HCT116 (cell line): ENCODE data around the gene MAGOH. TPM values are rescaled to one million over a fixed set of nuclear protein-coding genes. Genes with fewer than 3 reads are reported as not detected.

Experiments
- ATAC-seq: fragments of 200-7000 bp; cut with Tn5 transposase; 2 replicates; pipeline ENCODE4 v1.9.1; 2020; ENCODE audit warnings: mild to moderate bottlenecking, moderate library complexity
- BruUV-seq: library from RNA; stranded (reverse); fragments of 400-500 nt; replicated peaks from 2 replicates; lab custom pipeline; 2021; lab: Mats Ljungman, UMichigan
- CTCF ChIA-PET: fragments of 300-600 bp; sonication (Branson Sonifier 250); formaldehyde crosslinking; loops from one replicate; lab custom pipeline; 2021; ENCODE audit warnings: antibody characterized with exemption; lab: Charles Lee
- POLR2A ChIA-PET: fragments of 300-600, 350-600 bp; sonication (Branson Sonifier 250); formaldehyde crosslinking; loops from one replicate; lab custom pipeline; 2021; ENCODE audit warnings: antibody characterized with exemption; lab: Charles Lee
- RAD21 ChIA-PET, 2 experiments: fragments of 300-600 bp; sonication (Branson Sonifier 250); formaldehyde crosslinking; loops; one replicate each; lab custom pipeline; 2023; ENCODE audit warnings: low total read pairs in 2 of 2; ENCODE audit not compliant: uncharacterized antibody in 2 of 2, unreplicated experiment in 2 of 2, low non-redundant PET in 1 of 2; lab: Charles Lee
- DNase-seq: peaks from one replicate; pipeline ENCODE4 v3.0.0-alpha.2; 2010; ENCODE audit warnings: low read depth, low spot score
- H2AFZ ChIP-seq: fragments of 200-600 bp; shearing (Covaris generic), sonication (generic); 2 replicates; pipeline ENCODE4 v1.6.1; 2017; ENCODE audit warnings: low read depth, mixed run types, mixed read lengths, antibody characterized with exemption, low read length; ENCODE audit not compliant: poor library complexity, severe bottlenecking
- H3K27ac ChIP-seq: 2 replicates; pipeline ENCODE4 v1.5.1; 2012; ENCODE audit warnings: low read depth, low read length
- H3K27me3 ChIP-seq: fragments of 200-600 bp; sonication (generic); 2 replicates; pipeline ENCODE4 v1.6.1; 2016; ENCODE audit warnings: mixed run types, low read length, mixed read lengths; ENCODE audit not compliant: insufficient read depth
- H3K36me3 ChIP-seq, 2 experiments: fragments of 200-500 bp in 1 of 2; fragments of 200-600 bp in 1 of 2; sonication (Bioruptor generic) in 1 of 2; sonication (generic) in 1 of 2; 2 replicates each; pipeline versions ENCODE4 v1.5.1 to v1.6.1; 2014 to 2016; ENCODE audit warnings: low read length in 2 of 2, inconsistent platforms in 1 of 2, mixed read lengths in 1 of 2, mixed run types in 1 of 2; ENCODE audit not compliant: insufficient read depth in 2 of 2, control insufficient read depth in 1 of 2
- H3K4me1 ChIP-seq, 2 experiments: fragments of 200-600 bp in 1 of 2; sonication (generic) in 1 of 2; 2 replicates each; pipeline versions ENCODE4 v1.5.1 to v1.6.1; 2012 to 2017; ENCODE audit warnings: low read length in 2 of 2, inconsistent platforms in 1 of 2, mild to moderate bottlenecking in 1 of 2, mixed read lengths in 1 of 2, mixed run types in 1 of 2, moderate library complexity in 1 of 2; ENCODE audit not compliant: insufficient read depth in 2 of 2, control insufficient read depth in 1 of 2
- H3K4me2 ChIP-seq: fragments of 200-600 bp; sonication (generic); 2 replicates; pipeline ENCODE4 v1.6.1; 2017; ENCODE audit warnings: mixed run types, low read length, mixed read lengths
- H3K4me3 ChIP-seq, 2 experiments: fragments of 200-600 bp in 1 of 2; sonication (generic) in 1 of 2; replicated peaks in 1 of 2; 2 replicates each; pipeline ENCODE4 v1.5.1; 2011 to 2016; ENCODE audit warnings: low read length in 2 of 2, control low read depth in 1 of 2, low read depth in 1 of 2, mild to moderate bottlenecking in 1 of 2, mixed read lengths in 1 of 2, mixed run types in 1 of 2
- H3K79me2 ChIP-seq: fragments of 200-600 bp; sonication (generic); 2 replicates; pipeline ENCODE4 v1.6.1; 2017; ENCODE audit warnings: mild to moderate bottlenecking, mixed run types, low read length, moderate library complexity, mixed read lengths; ENCODE audit not compliant: insufficient read depth
- H3K9ac ChIP-seq: fragments of 200-600 bp; sonication (generic); 2 replicates; pipeline ENCODE4 v1.6.1; 2016; ENCODE audit warnings: low read length, mixed read lengths
- H3K9me2 ChIP-seq: fragments of 200-600 bp; sonication (generic), shearing (Covaris generic); 2 replicates; pipeline ENCODE4 v1.6.1; 2017; ENCODE audit warnings: mixed run types, mild to moderate bottlenecking, moderate library complexity; ENCODE audit not compliant: insufficient read depth
- H3K9me3 ChIP-seq, 2 experiments: fragments of 200-500 bp in 1 of 2; fragments of 200-600 bp in 1 of 2; sonication (Bioruptor generic) in 1 of 2; sonication (generic) in 1 of 2; 2 replicates each; pipeline ENCODE4 v1.6.1; 2014 to 2017; ENCODE audit warnings: low read length in 2 of 2, mixed read lengths in 2 of 2, inconsistent platforms in 1 of 2, low read depth in 1 of 2, mild to moderate bottlenecking in 1 of 2, mixed run types in 1 of 2, moderate library complexity in 1 of 2; ENCODE audit not compliant: control insufficient read depth in 1 of 2, insufficient read depth in 1 of 2
- H4K20me1 ChIP-seq: fragments of 200-600 bp; sonication (generic), shearing (Covaris generic); 2 replicates; pipeline ENCODE4 v1.6.1; 2017; ENCODE audit warnings: mixed run types, mild to moderate bottlenecking, moderate library complexity; ENCODE audit not compliant: insufficient read depth
- ATF3 ChIP-seq: IDR thresholded peaks from 2 replicates; pipeline ENCODE4 v1.6.1; 2012
- CTCF ChIP-seq, 3 experiments: fragments of 200-600 bp in 1 of 3; sonication (generic) in 1 of 3; IDR thresholded peaks in 2 of 3; conservative IDR thresholded peaks in 1 of 3; 2 replicates each; pipeline ENCODE4 v1.5.1; 2012 to 2017; ENCODE audit warnings: low read depth in 2 of 3, low read length in 2 of 3, antibody characterized with exemption in 1 of 3, borderline replicate concordance in 1 of 3, control low read depth in 1 of 3, mild to moderate bottlenecking in 1 of 3, mixed read lengths in 1 of 3, mixed run types in 1 of 3, moderate library complexity in 1 of 3; ENCODE audit not compliant: insufficient read depth in 1 of 3
- EGR1 ChIP-seq: IDR thresholded peaks from 2 replicates; pipeline ENCODE4 v1.6.1; 2012; ENCODE audit warnings: low read depth
- EZH2phosphoT487 ChIP-seq: fragments of 200-600 bp; IDR thresholded peaks from 2 replicates; pipeline ENCODE4 v1.6.1; 2018; ENCODE audit warnings: antibody characterized with exemption, borderline replicate concordance
- POLR2A ChIP-seq: IDR thresholded peaks from 2 replicates; pipeline ENCODE4 v1.7.0; 2011; ENCODE audit warnings: borderline replicate concordance; ENCODE audit not compliant: insufficient read depth, insufficient read length; ENCODE audit errors: extremely low read depth
- POLR2AphosphoS5 ChIP-seq: IDR thresholded peaks from 2 replicates; pipeline ENCODE4 v1.6.1; 2011; ENCODE audit warnings: mild to moderate bottlenecking, low read depth, low read length, moderate library complexity
- RAD21 ChIP-seq: IDR thresholded peaks from 2 replicates; pipeline ENCODE4 v1.6.1; 2012; ENCODE audit warnings: low read depth, mild to moderate bottlenecking
- REST ChIP-seq: IDR thresholded peaks from 2 replicates; pipeline ENCODE4 v1.6.1; 2012; ENCODE audit warnings: low read depth
- SIN3A ChIP-seq: IDR thresholded peaks from 2 replicates; pipeline ENCODE4 v1.6.1; 2012; ENCODE audit warnings: low read depth
- TCF7L2 ChIP-seq: IDR thresholded peaks from 2 replicates; pipeline ENCODE4 v1.7.0; 2011; ENCODE audit warnings: borderline replicate concordance, inconsistent platforms; ENCODE audit not compliant: insufficient read depth, insufficient read length; ENCODE audit errors: extremely low read depth
- YY1 ChIP-seq: IDR thresholded peaks from 2 replicates; pipeline ENCODE4 v1.6.1; 2011; ENCODE audit warnings: low read length, low read depth, moderate library complexity, mild to moderate bottlenecking; ENCODE audit not compliant: insufficient replicate concordance; ENCODE audit errors: extremely low read depth
- ZBTB33 ChIP-seq: IDR thresholded peaks from 2 replicates; pipeline ENCODE4 v1.6.1; 2011; ENCODE audit warnings: mild to moderate bottlenecking, low read length, moderate library complexity; ENCODE audit not compliant: insufficient replicate concordance; ENCODE audit errors: extremely low read depth
- ZFX ChIP-seq: fragments of 450-650 bp; IDR thresholded peaks from 2 replicates; pipeline ENCODE4 v1.6.1; 2017
- intact Hi-C: fragments of 100-400 bp; cut with micrococcal nuclease; formaldehyde crosslinking; loops from 2 replicates; pipeline ENCODE4 v1.10.0; 2022
- total RNA-seq: library from RNA; stranded (reverse); gene quantifications from one replicate; pipeline ENCODE4 v1.2.1, GENCODE V29; 2021; ENCODE audit not compliant: unreplicated experiment

The MAGOH gene
- total RNA-seq, 1 experiment from 2014 or later: 63.7 TPM

GRCh38 chr1:53254011-53254640, 15.8 kb upstream of the MAGOH start:
- CTCF ChIA-PET: no interaction called here
- ATAC-seq: no peak
- H3K27me3 ChIP-seq: no peaks in the 10 kb centered on the region
- no TSS peak for BruUV-seq
- TF ChIP-seq TCF7L2: no peak
- TF ChIP-seq POLR2A: no peak
- TF ChIP-seq CTCF (IDR thresholded peaks at IDR 0.05 in 2 of 3, conservative IDR thresholded peaks at IDR 0.05 in 1 of 3; ENCODE audit: borderline replicate concordance in 1 of 3, insufficient read depth in 1 of 3, low read depth in 2 of 3, low read length in 2 of 3): no peak
- no peak for TF ChIP-seq REST
- TF ChIP-seq ATF3: no peak
- no peak for TF ChIP-seq RAD21
- TF ChIP-seq ZBTB33: no peak
- TF ChIP-seq POLR2AphosphoS5: no peak
- no peak for TF ChIP-seq SIN3A
- TF ChIP-seq EZH2phosphoT487: no peak
- no peak for TF ChIP-seq YY1
- TF ChIP-seq ZFX: no peak
- no peak for TF ChIP-seq EGR1
- TF ChIP-seq, all 23 proteins: peak for 0
- no peak overlapping the region for H3K9ac ChIP-seq
- H3K4me2 ChIP-seq: no peak overlapping the region
- H3K9me2 ChIP-seq: no peaks in the 10 kb centered on the region
- H3K4me1 ChIP-seq: no peaks in the 10 kb centered on the region
- no peak for DNase-seq
- no peaks in the 10 kb centered on the region for H3K79me2 ChIP-seq
- no peaks in the 10 kb centered on the region for H4K20me1 ChIP-seq
- H3K9me3 ChIP-seq: no peaks in the 10 kb centered on the region
- H2AFZ ChIP-seq: no peak overlapping the region
- H3K4me3 ChIP-seq: no peak overlapping the region
- intact Hi-C loops: no loop called here
- RAD21 ChIA-PET: no interaction called here
- POLR2A ChIA-PET: no interaction called here
- no peak overlapping the region for H3K27ac ChIP-seq
- H3K36me3 ChIP-seq: peaks cover 41 to 63% of the 10 kb centered on the region in 2 experiments
